HEK293T (cell line): Measurements from ENCODE around the gene CCDC30.
"Not testable (repeated sequence)": the region's sequence is repeated elsewhere in the genome, so short reads cannot be mapped to it uniquely, and the experiment has no call there.

Source experiments
- CTCF ChIA-PET: fragments of 350-600 bp; formaldehyde crosslinking; extraction: SDS; loops from one replicate; lab custom pipeline; 2021; ENCODE audit warnings: antibody characterized with exemption, inconsistent platforms; lab: Yijun Ruan, JAX
- POLR2A ChIA-PET: fragments of 350-600 bp; formaldehyde crosslinking; extraction: SDS; loops from one replicate; lab custom pipeline; 2020; ENCODE audit warnings: antibody characterized with exemption, inconsistent platforms; lab: Yijun Ruan, JAX
- DNase-seq: peaks from one replicate; pipeline ENCODE4 v3.0.0; 2012; ENCODE audit warnings: mixed read lengths; ENCODE audit errors: extremely low spot score
- ARNT ChIP-seq: fragments of 450-650 bp; IDR thresholded peaks from 2 replicates; pipeline ENCODE4 v1.6.1; 2017; ENCODE audit warnings: mild to moderate bottlenecking
- BHLHE40 ChIP-seq: fragments of 450-650 bp; IDR thresholded peaks from 2 replicates; pipeline ENCODE4 v1.6.1; 2016; ENCODE audit warnings: mild to moderate bottlenecking, moderate library complexity, borderline replicate concordance
- CTBP1 ChIP-seq: fragments of 450-650 bp; IDR thresholded peaks from 2 replicates; pipeline ENCODE4 v1.6.1; 2016; ENCODE audit warnings: borderline replicate concordance
- ELF4 ChIP-seq: fragments of 450-650 bp; IDR thresholded peaks from 2 replicates; pipeline ENCODE4 v1.6.1; 2017; ENCODE audit warnings: antibody characterized with exemption
- FOXA1 ChIP-seq: fragments of 450-650 bp; IDR thresholded peaks from 2 replicates; pipeline ENCODE4 v1.6.1; 2016; ENCODE audit warnings: mild to moderate bottlenecking
- FOXK2 ChIP-seq: fragments of 450-650 bp; IDR thresholded peaks from 2 replicates; pipeline ENCODE4 v1.6.1; 2016; ENCODE audit warnings: mild to moderate bottlenecking
- FOXM1 ChIP-seq: fragments of 450-650 bp; IDR thresholded peaks from 2 replicates; pipeline ENCODE4 v1.6.1; 2017; ENCODE audit warnings: mild to moderate bottlenecking, borderline replicate concordance
- HDGF ChIP-seq: fragments of 450-650 bp; IDR thresholded peaks from 2 replicates; pipeline ENCODE4 v1.6.1; 2017; ENCODE audit warnings: antibody characterized with exemption, borderline replicate concordance
- L3MBTL2 ChIP-seq: fragments of 450-650 bp; conservative IDR thresholded peaks from 2 replicates; pipeline ENCODE4 v1.6.1; 2016; ENCODE audit warnings: mild to moderate bottlenecking
- LEF1 ChIP-seq: fragments of 450-650 bp; IDR thresholded peaks from 2 replicates; pipeline ENCODE4 v1.6.1; 2017; ENCODE audit warnings: mild to moderate bottlenecking, borderline replicate concordance
- NFRKB ChIP-seq: fragments of 450-650 bp; IDR thresholded peaks from 2 replicates; pipeline ENCODE4 v1.6.1; 2016; ENCODE audit warnings: mild to moderate bottlenecking, moderate library complexity
- SP1 ChIP-seq: fragments of 450-650 bp; IDR thresholded peaks from 2 replicates; pipeline ENCODE4 v1.6.1; 2017
- SUZ12 ChIP-seq: fragments of 450-650 bp; IDR thresholded peaks from 2 replicates; pipeline ENCODE4 v1.6.1; 2016; ENCODE audit warnings: mild to moderate bottlenecking
- TARDBP ChIP-seq: fragments of 450-650 bp; IDR thresholded peaks from 2 replicates; pipeline ENCODE4 v1.6.1; 2016
- ZNF384 ChIP-seq: fragments of 450-650 bp; IDR thresholded peaks from 2 replicates; pipeline ENCODE4 v1.6.1; 2016
- TF ChIP-seq, protein P1 (sequence below): fragments of 450-650 bp; IDR thresholded peaks from 2 replicates; pipeline ENCODE4 v1.6.1; 2016

The CCDC30 gene

DNA sequence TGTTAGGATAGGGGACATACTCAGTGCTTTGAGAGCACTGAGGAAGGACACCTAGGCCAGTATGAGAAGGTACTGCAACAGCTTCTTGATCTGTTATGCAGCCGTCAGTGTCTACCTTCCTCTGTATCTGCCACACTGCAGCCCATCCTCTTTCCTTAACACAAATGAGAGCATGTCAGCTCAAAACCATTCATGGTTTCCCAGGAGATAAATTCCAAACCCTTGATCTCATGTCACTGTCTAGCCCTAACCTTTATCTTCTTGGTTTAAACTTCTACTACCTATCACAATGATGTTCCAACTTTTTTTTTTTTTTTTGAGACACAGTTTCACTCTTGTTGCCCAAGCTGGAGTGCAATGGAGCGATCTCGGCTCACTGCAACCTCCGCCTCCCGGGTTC, 8.7 kb upstream of the CCDC30 start:
- DNase-seq = no peak
- CTCF ChIA-PET = interaction anchor here (0.6 kb wide), 2 partner anchors 25 to 80 kb away, joined by 3 read pairs; no protein-coding TSS in a partner anchor
- TF ChIP-seq ARNT = no peak
- no peak for TF ChIP-seq BHLHE40
- no peak for TF ChIP-seq FOXA1
- TF ChIP-seq FOXK2 = no peak
- TF ChIP-seq ZNF384 = no peak
- no peak for TF ChIP-seq FOXM1
- POLR2A ChIA-PET = no interaction called here

DNA sequence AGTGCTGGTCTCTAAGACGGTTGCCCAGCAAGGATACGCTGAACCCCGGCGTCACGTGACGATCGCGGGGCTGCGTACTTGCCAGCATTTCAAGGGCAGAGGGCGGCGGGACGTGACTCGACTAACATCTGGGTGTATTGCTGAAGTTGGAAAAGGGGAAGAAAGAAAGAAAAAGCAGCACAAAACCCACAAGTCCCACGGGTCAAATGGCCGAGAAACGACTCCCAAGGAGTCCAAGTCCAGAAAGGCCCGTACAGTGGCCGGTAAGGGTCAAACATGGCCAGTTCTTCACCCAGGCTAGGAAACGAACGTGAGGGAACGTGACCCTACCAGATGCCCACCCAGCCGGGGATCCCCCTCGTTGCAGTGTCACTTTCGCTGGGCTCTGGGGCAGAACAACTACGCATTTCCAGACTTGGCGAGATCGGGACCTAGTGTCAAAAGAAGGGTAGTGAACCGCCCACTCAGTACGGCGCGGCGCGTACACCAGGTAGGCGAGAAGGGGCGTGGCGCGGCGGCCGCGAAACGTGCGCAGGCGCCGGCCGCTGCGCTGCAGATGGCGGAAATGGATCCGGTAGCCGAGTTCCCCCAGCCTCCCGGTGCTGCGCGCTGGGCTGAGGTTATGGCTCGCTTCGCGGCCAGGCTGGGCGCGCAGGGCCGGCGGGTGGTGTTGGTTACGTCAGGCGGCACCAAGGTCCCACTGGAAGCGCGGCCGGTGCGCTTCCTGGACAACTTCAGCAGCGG, 6.9 kb upstream of the CCDC30 start, which contains the start of the genes PPCS and ZMYND12:
TSS of gene PPCS (plus strand) at position 534 of the 744 bp plus-strand sequence. CDS start at position 557, 23 bp downstream.
TSS of gene ZMYND12 (minus strand) at position 13 of the 744 bp plus-strand sequence. CDS start 25 bp downstream, outside the sequence.
- ChIA-PET POLR2A (interaction anchor here (0.9 to 1.6 kb wide), 4 partner anchors 10 to 76 kb away, joined by 3 to 9 read pairs (median 4); partner anchors contain the start of gene RIMKLA), CTCF (no interaction called here)
- peak; percentile 72 for TF ChIP-seq L3MBTL2
- no peak for TF ChIP-seq ZNF384
- peak; percentile 83 for DNase-seq

DNA sequence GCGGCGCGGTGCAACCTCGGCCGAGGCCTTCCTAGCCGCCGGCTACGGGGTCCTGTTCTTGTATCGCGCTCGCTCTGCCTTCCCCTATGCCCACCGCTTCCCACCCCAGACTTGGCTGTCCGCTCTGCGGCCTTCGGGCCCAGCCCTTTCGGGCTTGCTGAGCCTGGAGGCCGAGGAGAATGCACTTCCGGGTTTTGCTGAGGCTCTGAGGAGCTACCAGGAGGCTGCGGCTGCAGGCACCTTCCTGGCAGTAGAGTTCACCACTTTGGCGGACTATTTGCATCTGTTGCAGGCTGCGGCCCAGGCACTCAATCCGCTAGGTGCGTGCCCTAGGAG, 6.4 kb upstream of the CCDC30 start:
- ChIA-PET POLR2A (interaction anchor here (0.8 to 1.6 kb wide), 9 partner anchors 10 to 310 kb away, joined by 3 to 9 read pairs (median 3); partner anchors contain the start of genes C1orf50, P3H1 and RIMKLA), CTCF (no interaction called here)
- TF ChIP-seq ARNT = no peak
- peak; percentile 93 for TF ChIP-seq ELF4
- DNase-seq = peak; percentile 58

GRCh38 chr1:42461196-42461595, 1.9 kb upstream of the CCDC30 start:
- TF ChIP-seq SP1 (no peak), HDGF (no peak), ZNF384 (no peak), CTBP1 (no peak), L3MBTL2 (no peak), NFRKB (no peak), LEF1 (no peak), TARDBP (no peak)
- ChIA-PET CTCF (interaction anchor here (0.6 kb wide), 1 partner anchor 704 kb away, joined by 3 read pairs; no protein-coding TSS in a partner anchor), POLR2A (no interaction called here)
- DNase-seq = no peak

- DNase-seq = no peak
- ChIA-PET POLR2A (interaction anchor here (1.3 kb wide), 1 partner anchor 10 kb away, joined by 4 read pairs; no protein-coding TSS in a partner anchor), CTCF (no interaction called here)
- TF ChIP-seq LEF1 (no peak), HDGF (no peak)
Observed at GRCh38 chr1:42463921-42464320, 835 bp downstream of the CCDC30 start.

- POLR2A ChIA-PET = no interaction called here
- CTCF ChIA-PET = no interaction called here
- TF ChIP-seq ZNF384 (no peak), NFRKB (no peak), SP1 (no peak), TARDBP (no peak)
- TF ChIP-seq, protein P1, sequence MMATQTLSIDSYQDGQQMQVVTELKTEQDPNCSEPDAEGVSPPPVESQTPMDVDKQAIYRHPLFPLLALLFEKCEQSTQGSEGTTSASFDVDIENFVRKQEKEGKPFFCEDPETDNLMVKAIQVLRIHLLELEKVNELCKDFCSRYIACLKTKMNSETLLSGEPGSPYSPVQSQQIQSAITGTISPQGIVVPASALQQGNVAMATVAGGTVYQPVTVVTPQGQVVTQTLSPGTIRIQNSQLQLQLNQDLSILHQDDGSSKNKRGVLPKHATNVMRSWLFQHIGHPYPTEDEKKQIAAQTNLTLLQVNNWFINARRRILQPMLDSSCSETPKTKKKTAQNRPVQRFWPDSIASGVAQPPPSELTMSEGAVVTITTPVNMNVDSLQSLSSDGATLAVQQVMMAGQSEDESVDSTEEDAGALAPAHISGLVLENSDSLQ = no peak
- no peak for DNase-seq
Observed at GRCh38 chr1:42466030-42466429, 2.9 kb downstream of the CCDC30 start.

- ChIA-PET CTCF (interaction anchor here (0.6 kb wide), 1 partner anchor 444 kb away, joined by 3 read pairs; no protein-coding TSS in a partner anchor), POLR2A (no interaction called here)
- no peak for DNase-seq
- TF ChIP-seq, protein P1 = no peak
- TF ChIP-seq FOXM1 (no peak), L3MBTL2 (no peak), FOXA1 (no peak), FOXK2 (no peak), SP1 (no peak), HDGF (no peak), CTBP1 (no peak), TARDBP (no peak), BHLHE40 (no peak), SUZ12 (no peak), ARNT (no peak), ZNF384 (no peak)
Observed at GRCh38 chr1:42469727-42470126, 6.6 kb downstream of the CCDC30 start.

GRCh38 chr1:42476605-42477004, 13.5 kb downstream of the CCDC30 start:
- ChIA-PET CTCF (no interaction called here), POLR2A (no interaction called here)
- TF ChIP-seq ZNF384 = no peak
- no peak for TF ChIP-seq ELF4
- no peak for TF ChIP-seq SUZ12
- no peak for TF ChIP-seq HDGF
- TF ChIP-seq FOXK2 = no peak
- TF ChIP-seq ARNT = no peak
- no peak for TF ChIP-seq TARDBP
- no peak for TF ChIP-seq FOXA1
- TF ChIP-seq, protein P1 = no peak
- no peak for TF ChIP-seq SP1
- no peak for TF ChIP-seq FOXM1
- TF ChIP-seq NFRKB = no peak
- no peak for TF ChIP-seq BHLHE40
- no peak for TF ChIP-seq LEF1
- no peak for TF ChIP-seq CTBP1
- TF ChIP-seq L3MBTL2 = no peak
- no peak for DNase-seq

DNA sequence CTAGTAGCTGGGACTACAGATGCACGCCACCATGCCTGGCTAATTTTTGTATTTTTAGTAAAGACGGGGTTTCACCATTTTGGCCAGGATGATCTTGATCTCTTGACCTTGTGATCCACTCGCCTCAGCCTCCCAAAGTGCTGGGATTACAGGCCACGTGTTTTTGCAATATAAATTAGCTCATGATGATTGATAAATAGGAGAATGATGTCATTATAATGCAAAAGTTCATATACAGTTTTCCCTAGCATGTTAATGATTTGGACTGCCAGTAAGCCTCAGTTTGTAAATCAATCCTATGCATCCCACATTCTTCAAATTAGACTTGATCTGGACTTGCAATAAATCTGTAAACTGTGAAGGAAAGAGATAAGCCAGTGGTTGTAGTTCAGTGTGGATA, 14.3 kb downstream of the CCDC30 start:
- DNase-seq, CTCF ChIA-PET, POLR2A ChIA-PET: not testable (repeated sequence)
